GM21723 (cell line): ENCODE data around the gene TCN1.
"Not testable (repeated sequence)": the region's sequence is repeated elsewhere in the genome, so short reads cannot be mapped to it uniquely, and the experiment has no call there.

Experiments used
- ATAC-seq: cut with Tn5 transposase; IDR thresholded peaks from one replicate; pipeline ENCODE4 v1.9.1; 2021; ENCODE audit warnings: mild to moderate bottlenecking, moderate library complexity; ENCODE audit not compliant: unreplicated experiment

The TCN1 gene

DNA sequence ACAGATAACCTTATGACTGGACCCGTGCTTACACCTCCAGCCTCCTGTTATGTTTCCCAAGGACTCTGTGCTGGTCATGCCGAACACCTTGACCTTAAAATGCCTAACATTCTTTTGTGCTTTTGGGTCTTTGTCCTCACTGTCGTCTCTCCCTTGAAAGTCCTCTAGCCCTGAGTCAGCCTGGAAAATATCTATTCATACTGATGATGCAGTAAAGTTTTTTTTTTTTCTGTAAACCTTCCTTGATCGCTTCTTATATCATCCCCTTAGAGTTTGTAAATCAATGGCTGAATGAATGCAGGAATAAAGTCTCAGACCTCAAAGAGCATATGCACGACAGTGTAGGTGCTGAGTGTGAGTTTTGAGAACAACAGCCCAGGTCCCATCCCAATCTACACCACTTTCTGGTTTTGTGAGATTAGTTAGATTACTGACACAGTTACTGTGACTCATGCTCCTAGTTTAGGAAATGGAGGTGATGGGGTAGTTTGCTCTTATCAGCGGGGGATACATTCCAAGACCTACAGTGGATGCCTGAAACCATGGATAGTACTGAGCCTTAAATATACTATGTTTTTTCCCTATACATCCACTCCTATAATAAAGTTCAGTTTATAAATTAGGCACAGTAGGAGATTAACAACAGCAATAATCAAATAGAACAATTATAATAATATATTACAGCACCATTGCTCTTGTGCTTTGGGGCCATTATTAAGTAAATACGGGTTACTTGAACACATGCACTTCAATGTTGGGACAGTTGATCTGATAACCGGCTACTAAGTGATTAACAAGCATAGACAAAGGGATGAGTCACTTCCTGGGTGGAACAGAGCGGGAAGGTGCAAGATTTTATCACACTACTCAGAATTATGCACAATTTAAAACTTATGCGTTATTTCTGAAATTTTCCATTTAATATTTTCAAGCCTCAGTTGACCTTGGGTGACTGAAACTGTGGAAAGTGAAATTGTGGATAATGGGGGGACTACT is 8.6 kb downstream of the TCN1 start:
- ATAC-seq: no peak

DNA sequence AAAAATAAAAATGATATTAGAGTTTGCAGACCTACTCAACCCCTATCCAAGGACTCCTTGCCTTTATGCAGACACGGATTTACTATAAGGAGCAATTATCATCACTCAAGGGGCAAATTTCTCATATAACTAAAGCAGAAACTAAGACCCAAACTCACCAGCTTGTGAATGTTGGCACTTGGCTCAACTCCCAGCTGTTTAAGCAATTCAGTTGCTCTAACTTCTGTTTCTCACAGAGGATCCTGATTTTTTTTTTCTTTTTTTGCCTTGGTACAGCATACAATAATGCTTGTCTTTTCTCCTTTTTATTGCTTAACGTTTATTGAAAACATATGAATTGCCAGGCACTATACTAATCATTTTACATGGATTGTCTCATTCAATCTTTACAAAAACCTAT is 11.4 kb downstream of the TCN1 start:
- no peak for ATAC-seq

DNA sequence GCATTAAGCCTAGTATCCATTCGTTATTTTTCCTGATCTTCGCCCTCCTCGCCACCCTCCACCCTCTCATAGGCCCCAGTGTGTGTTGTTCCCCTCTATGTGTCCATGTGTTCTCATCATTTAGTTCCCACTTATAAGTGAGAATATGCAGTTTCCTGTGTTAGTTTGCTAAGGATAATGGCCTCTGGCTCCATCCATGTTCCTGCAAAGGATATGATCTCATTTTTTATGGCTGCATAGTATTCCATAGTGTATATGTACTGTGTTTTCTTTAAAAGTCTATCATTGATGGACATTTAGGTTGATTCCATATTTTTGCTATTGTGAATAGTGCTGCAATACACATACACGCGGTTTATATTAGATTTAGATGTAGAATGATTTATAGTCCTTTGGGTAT is 14.9 kb downstream of the TCN1 start:
- ATAC-seq: not testable (repeated sequence)

DNA sequence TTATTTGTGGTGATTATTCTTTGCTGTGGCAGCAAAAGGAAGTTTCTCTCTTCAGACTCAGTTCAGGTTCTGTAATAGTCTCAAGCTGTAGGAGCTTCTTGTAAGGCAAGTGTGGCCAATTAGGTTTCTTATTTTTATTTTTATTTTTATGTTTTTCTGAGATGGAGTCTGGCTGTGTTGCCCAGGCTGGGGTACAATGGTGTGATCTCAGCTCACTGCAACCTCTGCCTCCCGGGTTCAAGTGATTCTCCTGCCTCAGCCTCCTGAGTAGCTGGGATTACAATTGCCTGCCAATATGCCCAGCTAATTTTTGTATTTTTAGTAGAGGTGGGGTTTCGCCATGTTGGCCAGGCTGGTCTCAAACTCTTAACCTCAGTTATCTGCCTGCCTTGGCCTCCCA is 16.7 kb downstream of the TCN1 start:
- ATAC-seq: not testable (repeated sequence)

DNA sequence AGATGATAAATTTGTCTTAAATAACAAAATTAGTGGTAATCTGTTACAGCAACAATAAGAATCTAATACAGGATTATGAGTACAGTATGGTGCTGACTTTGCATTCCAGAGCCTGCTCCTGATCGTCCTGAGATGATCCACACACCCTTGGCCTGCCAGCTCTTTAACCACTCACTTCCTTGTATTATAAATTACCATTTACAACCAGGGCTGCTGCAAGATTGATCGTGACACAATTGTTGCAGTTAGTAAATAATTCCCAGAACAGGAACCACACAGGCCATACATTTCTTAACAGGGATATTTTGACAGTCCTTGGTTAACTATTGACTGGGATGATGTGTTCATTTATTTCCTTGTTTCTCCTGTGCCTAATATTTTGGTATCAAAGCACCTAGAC is 17.2 kb downstream of the TCN1 start:
- no peak for ATAC-seq

DNA sequence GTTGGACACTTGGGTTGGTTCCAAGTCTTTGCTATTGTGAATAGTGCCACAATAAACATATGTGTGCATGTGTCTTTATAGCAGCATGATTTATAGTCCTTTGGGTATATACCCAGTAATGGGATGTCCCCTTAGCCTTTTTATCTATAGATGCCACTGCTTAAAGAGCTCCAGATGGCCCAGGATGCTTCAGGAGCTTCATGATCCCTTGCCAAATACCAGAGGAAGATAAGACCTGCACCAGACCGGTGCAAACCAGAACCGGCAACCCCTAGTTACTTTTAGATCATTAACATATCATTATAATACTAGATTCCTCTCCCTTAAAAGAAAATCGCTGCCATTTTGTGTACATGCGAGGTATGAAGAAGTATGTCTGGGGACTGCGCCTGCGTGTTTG is 17.8 kb downstream of the TCN1 start:
- not testable (repeated sequence) for ATAC-seq

DNA sequence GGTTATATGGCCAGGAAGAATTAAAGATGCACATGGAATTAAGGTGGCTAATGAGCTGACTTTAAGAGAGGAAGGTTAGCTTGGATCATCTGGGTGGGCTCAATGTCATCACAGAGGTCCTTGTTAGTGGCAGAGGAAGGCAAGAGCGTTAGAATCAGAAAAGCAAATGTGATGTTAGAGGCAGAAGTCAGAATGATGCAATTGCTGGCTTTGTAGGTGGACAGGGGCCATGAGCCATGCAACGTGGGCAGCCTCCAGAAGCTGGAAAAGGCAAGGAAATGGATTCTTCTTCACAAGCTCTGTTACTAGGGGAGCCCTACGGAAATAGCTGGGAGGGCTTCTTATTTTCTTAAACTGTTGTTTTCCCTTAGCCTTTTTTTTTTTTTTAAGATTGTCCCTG is 18.7 kb downstream of the TCN1 start:
- ATAC-seq: no peak

DNA sequence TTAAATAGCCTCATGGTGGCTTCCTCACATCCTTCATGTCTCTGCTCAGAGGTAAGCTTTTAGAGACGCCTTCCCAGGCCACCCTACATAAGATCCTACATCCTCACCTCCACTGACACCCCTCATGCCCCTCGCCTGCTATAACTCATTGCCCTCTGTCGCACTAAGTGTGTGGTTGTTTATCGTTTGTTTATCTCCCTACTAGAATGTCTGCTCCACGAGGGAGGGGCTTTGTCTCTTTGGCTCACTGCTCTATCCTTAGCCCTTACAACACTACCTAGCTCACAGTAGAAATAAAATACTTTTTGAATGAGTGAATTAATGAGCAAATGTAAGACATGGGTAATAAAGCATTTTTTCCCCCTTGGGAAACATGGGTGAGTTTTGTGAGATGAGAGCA is 19.7 kb downstream of the TCN1 start:
- no peak for ATAC-seq

DNA sequence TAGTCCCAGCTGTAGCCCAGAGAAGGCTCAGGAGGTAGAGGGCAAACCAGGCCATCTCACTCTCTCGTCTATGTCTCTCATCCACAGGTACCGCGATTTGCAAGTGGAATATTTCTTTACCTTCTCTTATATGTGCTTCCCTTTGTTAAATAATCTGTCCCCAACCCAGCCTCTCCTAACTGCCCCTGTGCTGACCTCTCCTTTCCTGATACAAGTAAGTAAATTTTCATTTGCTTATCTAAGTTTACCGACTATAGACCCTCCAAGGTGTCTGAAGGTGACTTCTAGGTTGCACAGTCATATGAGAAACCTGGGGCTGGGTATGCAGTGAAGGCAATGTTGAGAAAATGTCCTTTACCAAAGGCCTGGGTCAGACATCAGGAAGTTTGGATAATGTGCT is 20.9 kb downstream of the TCN1 start, which contains the start of gene CBLIF:
CBLIF (minus strand) TSS at position 101 of the 400 bp plus-strand sequence; CDS start at position 55, 46 bp downstream.
- ATAC-seq: no peak

DNA sequence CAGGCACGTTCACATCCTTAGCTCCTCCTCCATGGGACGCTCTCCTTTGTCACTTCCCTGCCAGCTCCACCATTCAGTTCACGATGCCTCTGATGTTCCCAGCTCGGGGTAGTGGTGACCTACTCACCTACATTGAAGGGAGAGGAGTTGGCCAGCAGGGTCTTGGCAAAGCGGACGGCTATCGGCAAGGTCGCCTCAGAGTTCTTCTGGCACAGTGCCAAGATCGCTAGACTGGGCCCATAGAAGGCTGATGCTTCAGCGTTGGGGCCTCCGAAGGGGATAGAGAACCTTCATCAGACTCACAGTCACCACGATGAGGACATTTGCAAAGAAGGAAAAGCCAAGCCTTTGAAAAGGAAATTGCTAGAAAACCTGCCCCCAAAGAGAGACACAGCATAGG is 24.0 kb downstream of the TCN1 start:
- ATAC-seq: no peak

DNA sequence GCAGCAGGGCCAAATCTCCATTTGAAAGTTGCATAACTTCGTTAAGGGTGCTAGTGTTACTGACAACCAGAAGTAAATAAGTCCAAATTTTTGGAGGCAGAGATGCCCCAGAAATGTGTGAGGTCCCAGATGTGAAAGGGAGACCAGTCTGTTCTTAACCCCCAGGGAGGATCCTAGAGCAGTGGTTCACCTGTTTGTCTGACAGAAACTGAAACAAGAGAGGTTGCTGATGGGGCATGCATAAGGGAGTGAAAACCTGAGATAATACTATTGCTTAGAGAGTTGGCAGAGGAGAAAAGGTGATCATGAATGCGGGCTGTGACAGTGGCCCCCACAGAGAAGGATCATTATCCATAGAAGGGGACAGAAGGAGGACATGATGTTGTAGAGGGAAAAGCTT is 24.8 kb downstream of the TCN1 start:
- no peak for ATAC-seq

DNA sequence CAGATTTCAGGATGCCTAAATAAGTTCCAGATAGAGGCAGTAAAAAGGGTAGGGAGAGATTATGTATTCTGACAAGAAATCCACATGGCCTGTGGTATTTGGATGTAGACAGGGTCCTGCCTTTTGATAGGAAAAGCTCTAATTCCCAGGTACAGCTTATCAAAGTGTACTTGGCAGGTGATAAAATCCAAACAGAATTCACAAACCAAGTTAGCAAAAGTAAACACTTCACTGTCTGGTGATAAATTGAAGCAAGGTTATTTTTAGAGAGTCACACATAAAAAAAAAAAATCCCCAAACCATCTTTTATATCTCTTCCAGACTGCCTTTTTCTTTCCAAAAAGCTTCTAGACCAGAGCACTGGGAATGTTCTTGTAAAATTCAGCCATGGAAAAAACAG is 26.7 kb downstream of the TCN1 start:
- ATAC-seq: no peak

DNA sequence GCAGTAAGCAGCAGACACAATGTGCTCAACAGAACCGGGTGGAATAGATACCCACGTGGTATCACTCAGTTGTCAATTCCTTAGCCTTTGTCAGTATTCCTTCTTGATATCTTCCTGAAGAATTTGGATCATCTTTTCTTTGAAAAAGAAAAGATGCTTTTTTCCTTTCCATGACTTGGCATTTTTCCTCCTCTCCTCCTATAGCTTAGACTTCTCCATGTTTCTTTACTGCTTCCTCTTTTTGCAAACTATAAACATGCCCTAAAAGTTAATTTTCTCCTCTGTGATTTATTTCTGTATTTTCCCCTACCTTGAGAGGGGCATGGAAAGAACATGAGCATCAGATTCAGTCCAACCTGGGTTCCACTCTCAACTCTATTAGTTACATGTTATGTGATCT is 32.7 kb downstream of the TCN1 start:
- no peak for ATAC-seq

DNA sequence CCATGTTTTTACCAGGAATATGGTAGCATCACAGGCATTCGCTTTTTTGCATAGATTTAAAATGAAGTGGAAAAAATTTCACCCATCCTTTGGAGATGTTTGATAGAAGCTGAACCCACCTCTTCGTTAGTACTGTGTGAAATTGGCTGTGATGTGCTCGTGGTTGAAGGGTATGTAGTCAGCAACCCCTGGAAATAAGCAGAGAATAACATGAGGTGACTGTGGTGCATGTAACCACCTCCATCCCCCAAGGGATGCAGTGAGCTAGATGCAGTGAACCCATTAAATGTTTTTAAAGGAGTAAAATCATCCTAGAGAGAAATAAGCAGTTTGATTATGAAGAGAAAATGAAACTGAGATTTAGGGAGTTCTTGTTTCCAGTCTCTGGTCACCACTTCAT is 36.9 kb downstream of the TCN1 start:
- no peak for ATAC-seq

DNA sequence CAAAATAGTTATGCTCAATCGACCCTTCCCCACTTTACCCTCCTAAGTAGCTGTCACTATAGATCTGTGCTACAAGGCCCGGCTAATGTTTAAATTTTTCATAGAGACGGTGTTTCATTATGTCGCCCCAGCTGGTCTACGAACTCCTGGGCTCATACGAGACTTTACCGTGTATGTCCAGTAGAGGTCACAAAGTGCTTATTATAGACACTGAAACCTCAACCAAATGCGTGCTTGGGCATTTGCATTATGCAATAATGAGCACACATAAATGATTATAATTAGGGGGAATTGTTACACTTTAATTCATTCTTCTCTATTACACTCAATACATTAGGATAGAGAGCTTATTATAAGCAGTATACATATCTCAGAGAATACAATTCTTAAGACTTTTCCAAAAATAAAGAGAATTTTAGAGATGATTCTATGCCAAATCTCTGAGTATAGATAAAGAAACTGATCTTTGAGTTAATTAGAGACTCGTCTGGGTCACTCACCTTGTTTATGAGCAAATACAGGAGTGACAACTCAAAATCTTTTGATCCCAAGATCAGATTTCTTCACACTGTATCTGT is 43.2 kb downstream of the TCN1 start:
- ATAC-seq: peak; percentile 81

DNA sequence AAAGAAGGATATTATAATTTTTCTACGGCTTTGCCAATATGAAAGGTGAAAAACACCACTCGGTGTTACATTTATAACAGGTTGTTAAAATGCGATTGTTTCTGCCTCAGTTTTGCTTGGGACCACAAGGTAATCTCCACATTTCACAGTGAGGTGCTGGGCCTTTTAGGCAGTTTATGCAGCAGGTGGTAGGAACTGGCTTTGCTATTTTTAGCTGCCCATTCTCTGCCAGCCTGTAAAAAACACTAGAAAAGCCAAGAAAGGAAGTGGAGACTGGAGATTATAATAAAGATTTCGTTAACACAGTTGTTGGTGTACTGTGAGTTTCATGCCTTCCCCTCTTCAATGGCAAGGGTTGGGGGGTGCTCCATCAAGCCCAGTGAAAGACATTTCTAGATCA is 47.7 kb downstream of the TCN1 start:
- ATAC-seq: peak; percentile 34

DNA sequence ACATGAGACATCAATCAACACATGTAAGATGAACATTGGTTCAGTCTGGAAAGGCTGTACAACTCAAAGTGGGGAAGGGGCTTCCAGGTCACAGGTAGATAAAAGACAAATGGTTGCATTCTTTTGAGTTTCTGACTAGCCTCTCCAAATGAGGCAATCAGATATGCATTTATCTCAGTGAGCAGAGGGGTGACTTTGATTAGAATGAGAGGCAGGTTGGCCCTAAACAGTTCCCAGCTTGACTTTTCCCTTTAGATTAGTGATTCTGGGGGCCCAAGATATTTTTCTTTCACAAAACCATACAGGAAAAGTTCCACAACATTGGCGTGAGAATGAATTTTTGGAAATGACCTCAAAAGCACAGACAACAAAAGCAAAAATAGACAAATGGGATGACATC is 49.9 kb downstream of the TCN1 start:
- not testable (repeated sequence) for ATAC-seq

DNA sequence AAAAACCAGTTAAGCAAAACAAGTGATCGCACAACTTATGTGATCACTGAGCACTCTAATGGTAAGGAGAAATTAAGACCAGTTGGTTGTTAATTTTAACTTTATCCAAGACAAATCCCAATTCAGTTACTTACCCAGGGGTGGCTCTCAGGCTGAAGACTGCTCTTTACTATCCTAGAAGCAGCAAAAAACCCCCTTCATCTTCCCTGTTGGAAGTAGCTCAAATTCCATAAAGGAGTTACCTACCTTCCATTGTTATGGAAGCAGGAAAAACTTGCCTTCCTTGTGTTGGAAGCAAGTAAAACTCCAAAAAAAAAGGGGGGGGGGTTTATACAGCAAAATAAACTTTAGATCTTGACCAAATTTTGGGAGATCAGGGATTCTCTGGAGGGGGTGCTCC is 50.5 kb downstream of the TCN1 start:
- ATAC-seq: no peak

DNA sequence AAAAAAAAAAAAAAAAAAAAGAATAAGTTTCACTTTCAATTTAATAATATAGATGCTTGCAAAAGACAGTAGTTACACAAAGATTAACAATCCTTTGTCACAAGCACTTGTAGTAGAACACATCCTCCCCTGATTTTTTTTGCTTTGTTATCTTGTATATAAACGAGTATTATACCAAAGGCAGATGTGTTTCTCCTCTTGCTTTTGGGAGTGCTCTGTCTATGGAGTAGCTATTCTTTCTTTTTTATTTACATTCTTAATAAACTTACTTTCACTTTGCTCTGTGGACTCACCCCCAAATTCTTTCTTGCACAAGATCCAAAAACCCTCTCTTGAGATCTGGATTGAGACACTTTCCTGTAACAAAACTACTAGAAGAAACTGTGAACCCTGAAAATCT is 52.3 kb downstream of the TCN1 start:
- no peak for ATAC-seq

DNA sequence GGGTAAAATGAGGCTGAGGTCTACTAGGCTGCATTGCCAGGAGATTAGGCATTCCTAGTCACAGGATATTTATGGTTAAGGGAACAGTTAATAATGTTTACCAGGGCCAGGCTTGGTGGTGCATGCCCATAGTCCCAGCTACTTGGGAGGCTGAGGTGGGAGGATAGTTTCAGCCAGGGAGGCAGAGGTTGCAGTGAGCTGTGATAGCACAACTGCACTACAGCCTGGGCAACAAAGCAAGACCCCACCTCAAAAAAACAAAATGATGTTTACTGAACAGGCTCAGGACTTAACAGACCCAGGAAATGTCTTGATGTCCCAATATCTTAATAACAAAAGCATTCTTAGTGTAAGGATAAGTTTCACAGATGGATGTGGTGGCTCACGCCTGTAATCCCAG is 52.9 kb downstream of the TCN1 start:
- ATAC-seq: no peak

DNA sequence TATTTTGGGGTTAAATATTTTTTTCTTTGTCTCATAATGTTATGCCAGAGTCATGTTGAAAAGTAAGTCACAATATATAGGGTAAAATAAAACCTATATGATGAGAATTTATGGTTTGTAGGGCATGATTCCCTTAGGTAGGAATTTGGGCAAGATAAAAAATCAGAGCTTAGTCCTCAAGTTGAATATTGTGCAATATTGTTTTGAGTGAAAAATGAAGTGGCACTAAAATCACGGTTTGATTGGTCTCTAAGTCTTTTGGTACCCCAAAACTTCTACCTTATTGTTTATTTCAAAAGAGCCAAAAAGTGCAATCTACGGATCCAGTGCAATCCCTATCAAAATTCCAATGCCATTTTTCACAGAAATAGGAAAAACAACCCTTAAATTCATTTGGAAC is 54.1 kb downstream of the TCN1 start:
- ATAC-seq: no peak

DNA sequence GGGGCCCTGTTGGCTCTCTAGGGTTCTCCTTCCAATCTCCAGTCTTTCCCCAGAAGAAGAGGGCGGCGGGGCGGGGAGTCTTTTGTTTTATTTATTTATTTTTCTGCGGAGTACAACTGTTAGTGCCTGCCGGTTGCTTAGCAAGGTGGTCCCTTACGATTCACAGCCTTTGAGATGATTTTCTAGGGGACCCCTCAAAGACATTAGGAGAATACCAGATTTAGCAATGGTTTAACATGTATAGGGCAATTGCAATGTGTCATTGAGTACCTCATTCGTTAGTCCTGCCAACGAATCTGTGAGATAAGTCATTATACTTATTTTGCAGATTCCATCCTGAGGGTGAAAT is 55.4 kb downstream of the TCN1 start:
- no peak for ATAC-seq
